ENCODE data around the gene NXN.
"Not testable (repeated sequence)": the region's sequence is repeated elsewhere in the genome, so short reads cannot be mapped to it uniquely, and the experiment has no call there.

The NXN gene

GRCh38 chr17:800446-801242, 178.9 kb downstream of the NXN start:
- DNase-seq (ENCODE audit: low read depth): no peak

GRCh38 chr17:799261-799660, 180.3 kb downstream of the NXN start:
- DNase-seq (ENCODE audit: low read depth): no peak

- DNase-seq (ENCODE audit: low read depth): no peak
These were observed 181.3 kb downstream of the NXN start for GRCh38 chr17:798246-798645.

- no peak for DNase-seq (ENCODE audit: low read depth)
These were observed 182.2 kb downstream of the NXN start for GRCh38 chr17:797236-797840.

GRCh38 chr17:796609-797008, 183.0 kb downstream of the NXN start:
- DNase-seq (ENCODE audit: low read depth): no peak

- DNase-seq (ENCODE audit: low read depth): no peak
These were observed 183.9 kb downstream of the NXN start for GRCh38 chr17:795721-796120.

- no peak for DNase-seq (ENCODE audit: low read depth)
These were observed 184.3 kb downstream of the NXN start for GRCh38 chr17:795276-795675.

GRCh38 chr17:794876-795275, 184.7 kb downstream of the NXN start:
- peak; percentile 26 for DNase-seq (ENCODE audit: low read depth)

- no peak for DNase-seq (ENCODE audit: low read depth)
These were observed 187.3 kb downstream of the NXN start for GRCh38 chr17:792277-792676.

- no peak for DNase-seq (ENCODE audit: low read depth)
These were observed 187.7 kb downstream of the NXN start for GRCh38 chr17:791829-792228.

- not testable (repeated sequence) for DNase-seq (ENCODE audit: low read depth)
These were observed 188.7 kb downstream of the NXN start for GRCh38 chr17:790874-791247.

- not testable (repeated sequence) for DNase-seq (ENCODE audit: low read depth)
These were observed 189.4 kb downstream of the NXN start for GRCh38 chr17:789931-790873.

- DNase-seq (ENCODE audit: low read depth): no peak
These were observed 190.3 kb downstream of the NXN start for GRCh38 chr17:789160-789840.

GRCh38 chr17:788551-788950, 191.0 kb downstream of the NXN start:
- no peak for DNase-seq (ENCODE audit: low read depth)

- no peak for DNase-seq (ENCODE audit: low read depth)
These were observed 191.8 kb downstream of the NXN start for GRCh38 chr17:787641-788221.

- not testable (repeated sequence) for DNase-seq (ENCODE audit: low read depth)
These were observed 193.7 kb downstream of the NXN start for GRCh38 chr17:785901-786300.

GRCh38 chr17:784143-784542, 195.4 kb downstream of the NXN start:
- no peak for DNase-seq (ENCODE audit: low read depth)

- peak; percentile 93 for DNase-seq (ENCODE audit: low read depth)
These were observed 197.5 kb downstream of the NXN start, which contains the start of the genes GLOD4 and MRM3 for GRCh38 chr17:781805-782731. GLOD4 (minus strand) TSS chr17:782280; CDS start chr17:782255, 25 bp downstream. MRM3 (plus strand) TSS chr17:782353; CDS start chr17:782379, 26 bp downstream.

- DNase-seq (ENCODE audit: low read depth): no peak
These were observed 201.5 kb downstream of the NXN start for GRCh38 chr17:778096-778495.

GRCh38 chr17:774313-774584, 205.3 kb downstream of the NXN start:
- DNase-seq (ENCODE audit: low read depth): no peak

Measured in activated T-cell treated with anti-CD3 and anti-CD28 coated beads for 48 hours (primary cell).